Sigmoid colon (tissue), 7 donors: ENCODE measurements around the gene PCNX3. TPM values are rescaled to one million over a fixed set of nuclear protein-coding genes. Genes with fewer than 3 reads are reported as not detected.
A peak's percentile ranks its signal among the peaks of the same experiment; 100 is the strongest.
"Not testable (repeated sequence)": the region's sequence is repeated elsewhere in the genome, so short reads cannot be mapped to it uniquely, and the experiment has no call there.

Experiments used
- DNase-seq: peaks from one replicate; pipeline ENCODE4 v3.0.0-alpha.2; 2019
- H3K27ac ChIP-seq, 4 donors: fragments of 200-600 bp; sonication (generic); one replicate each; pipeline ENCODE4 v1.5.1; 2016 to 2019; ENCODE audit warnings: mild to moderate bottlenecking in 1 of 4
- H3K27me3 ChIP-seq, 3 donors: fragments of 200-600 bp; sonication (generic); one replicate each; pipeline ENCODE4 v1.5.1; 2019; ENCODE audit warnings: mild to moderate bottlenecking in 1 of 3
- H3K36me3 ChIP-seq, 4 donors: fragments of 200-600 bp; sonication (generic); one replicate each; pipeline ENCODE4 v1.5.1; 2016 to 2019
- H3K4me1 ChIP-seq, 4 donors: fragments of 200-600 bp; sonication (generic); one replicate each; pipeline ENCODE4 v1.5.1; 2017 to 2019
- H3K4me3 ChIP-seq, 4 donors: fragments of 200-600 bp; sonication (generic); one replicate each; pipeline ENCODE4 v1.5.1; 2017 to 2019; ENCODE audit warnings: mild to moderate bottlenecking in 2 of 4, moderate library complexity in 1 of 4
- H3K9me3 ChIP-seq, 4 donors: fragments of 200-600 bp in 3 of 4; sonication (generic) in 3 of 4; one replicate each; pipeline versions ENCODE4 v1.5.1 to v1.6.1; 2013 to 2019
- CTCF ChIP-seq, 4 experiments: fragments of 450-650 bp in 3 of 4; fragments of 200-600 bp in 1 of 4; IDR thresholded peaks; one replicate each; pipeline ENCODE4 v1.5.1; 2016 to 2019; ENCODE audit warnings: antibody characterized with exemption in 4 of 4, mild to moderate bottlenecking in 3 of 4, moderate library complexity in 2 of 4
- EP300 ChIP-seq, 4 donors: sonication (generic); formaldehyde crosslinking; IDR thresholded peaks; one replicate each; pipeline ENCODE4 v1.6.1; 2017; ENCODE audit warnings: antibody characterized with exemption in 4 of 4
- POLR2A ChIP-seq, 2 donors: fragments of 450-650 bp; IDR thresholded peaks; one replicate each; pipeline ENCODE4 v1.6.1; 2016; ENCODE audit warnings: antibody characterized with exemption in 2 of 2, mild to moderate bottlenecking in 2 of 2, moderate library complexity in 2 of 2
- POLR2AphosphoS5 ChIP-seq, 4 donors: sonication (generic); formaldehyde crosslinking; IDR thresholded peaks; one replicate each; pipeline ENCODE4 v1.6.1; 2017; ENCODE audit warnings: antibody characterized with exemption in 4 of 4
- WGBS, 2 donors: extraction: QIAGEN DNeasy Blood & Tissue Kit; methylation state at CpG; one replicate each; pipeline ENCODE4 v1.1.7; 2013; 5-methylcytosine and 5-hydroxymethylcytosine counted together
- intact Hi-C: fragments of 100-400 bp; cut with DNase I; formaldehyde crosslinking; loops from one replicate; pipeline ENCODE4 v1.15.1; 2023
- polyA plus RNA-seq, 3 donors: library from polyadenylated mRNA; stranded (reverse); fragments of 200-250 nt; gene quantifications; one replicate each; pipeline ENCODE4 v1.2.3, GENCODE V29; 2013
- small RNA-seq, 3 donors: library from RNA; depleted of rRNA; stranded (forward); fragments of <200 nt; gene quantifications; one replicate each; pipeline ENCODE3, GENCODE V24; 2016
- total RNA-seq, 4 donors: library from RNA; depleted of rRNA; stranded (reverse); fragments of >200 nt; gene quantifications; one replicate each; pipeline ENCODE4 v1.1.0, GENCODE V29; 2016
- donor health status: healthy with polysubstance abuse.
- donor health status: Bipolar disorder and iron deficiency.
- donor health status: healthy.

The PCNX3 gene
- total and polyA plus RNA-seq, 7 donors = 6.0 to 35.0 (median 11.0) TPM

GRCh38 chr11:65672982-65673381, 57.4 kb downstream of the PCNX3 start:
- Histone ChIP-seq H3K27ac (no peak overlapping the region), H3K4me1 (no peaks in the 10 kb centered on the region), H3K4me3 (no peak overlapping the region), H3K9me3 (no peaks in the 10 kb centered on the region), H3K27me3 (no peaks in the 10 kb centered on the region), H3K36me3 (no peaks in the 10 kb centered on the region)
- 90 to 98% methylated on average over 2 of the region's 2 CpGs for WGBS, 2 donors
- no peak for TF ChIP-seq POLR2AphosphoS5 (IDR thresholded peaks at IDR 0.05)
- TF ChIP-seq CTCF (IDR thresholded peaks at IDR 0.05) = no peak
- TF ChIP-seq POLR2A (IDR thresholded peaks at IDR 0.05) = no peak
- TF ChIP-seq EP300 (IDR thresholded peaks at IDR 0.05) = no peak
- no peak for DNase-seq
- intact Hi-C loops = no loop called here

- no peak overlapping the region for H3K4me3 ChIP-seq
- no peak overlapping the region for H3K27ac ChIP-seq
- 77 to 80% methylated on average over 5 of the region's 5 CpGs for WGBS, 2 donors
- intact Hi-C loops = no loop called here
- peaks cover 0 to 3% (median 0%) of the 10 kb centered on the region in 4 donors for H3K4me1 ChIP-seq
- no peaks in the 10 kb centered on the region for H3K9me3 ChIP-seq
- no peaks in the 10 kb centered on the region for H3K36me3 ChIP-seq
- H3K27me3 ChIP-seq = no peaks in the 10 kb centered on the region
- no peak for DNase-seq
- TF ChIP-seq POLR2AphosphoS5 (IDR thresholded peaks at IDR 0.05) = no peak
- no peak for TF ChIP-seq EP300 (IDR thresholded peaks at IDR 0.05)
- TF ChIP-seq CTCF (IDR thresholded peaks at IDR 0.05) = no peak
- no peak for TF ChIP-seq POLR2A (IDR thresholded peaks at IDR 0.05)
These were observed 64.7 kb downstream of the PCNX3 start for GRCh38 chr11:65680192-65680743.

- H3K27ac ChIP-seq, DNase-seq, intact Hi-C loops, H3K36me3 ChIP-seq, H3K4me3 ChIP-seq, H3K9me3 ChIP-seq, H3K27me3 ChIP-seq: not testable (repeated sequence)
- WGBS, 2 donors = 87 to 89% methylated on average over 6 of the region's 6 CpGs
- H3K4me1 ChIP-seq = peaks cover 0 to 13% (median 9%) of the 10 kb centered on the region in 4 donors
These were observed 67.9 kb downstream of the PCNX3 start for GRCh38 chr11:65683480-65683879.

GRCh38 chr11:65685981-65686380, 70.4 kb downstream of the PCNX3 start:
- Histone ChIP-seq H3K4me3 (no peak overlapping the region), H3K36me3 (no peaks in the 10 kb centered on the region), H3K9me3 (no peaks in the 10 kb centered on the region), H3K27ac (peak overlapping the region; percentile 17 to 75 (median 58)), H3K27me3 (no peaks in the 10 kb centered on the region), H3K4me1 (peaks cover 0 to 13% (median 9%) of the 10 kb centered on the region in 4 donors)
- intact Hi-C loops = no loop called here
- WGBS, 2 donors = 86 to 87% methylated on average over 8 of the region's 8 CpGs
- DNase-seq = peak; percentile 74
- TF ChIP-seq CTCF (IDR thresholded peaks at IDR 0.05) = peak in 1 of 4 experiments; percentile 14
- TF ChIP-seq EP300 (IDR thresholded peaks at IDR 0.05) = no peak
- TF ChIP-seq POLR2A (IDR thresholded peaks at IDR 0.05) = no peak
- peak in 2 of 4 donors; percentile 12 to 13 for TF ChIP-seq POLR2AphosphoS5 (IDR thresholded peaks at IDR 0.05)

Small RNAs within 50 kb of the gene (small RNA-seq; reads per million reads assigned to genes)
- gene MIR4489 (0 reads per million in 3 donors), gene MIR4690 (0 reads per million in 3 donors)

Other genes with a start within 250 kb of the PCNX3 start
- 1 to 10 TPM; 2.5 to 8.9 (median 6.0) TPM for gene SLC25A45, start 233.1 kb upstream of the PCNX3 start, total RNA-seq
- gene SLC25A45, start 233.1 kb upstream of the PCNX3 start, polyA plus RNA-seq = 10 to 100 TPM in 1 of 3 donors, 1 to 10 TPM in 2; 1.2 to 12.8 (median 2.5) TPM
- gene FRMD8, start 229.1 kb upstream of the PCNX3 start, total RNA-seq = 10 to 100 TPM; 10.7 to 27.5 (median 15.6) TPM
- gene FRMD8, start 229.1 kb upstream of the PCNX3 start, polyA plus RNA-seq = 10 to 100 TPM; 21.6 to 29.0 (median 25.2) TPM
- 100 to 1,000 TPM; 142 to 573 (median 268) TPM for gene NEAT1, start 193.0 kb upstream of the PCNX3 start, total RNA-seq
- 100 to 1,000 TPM in 1 of 3 donors, 10 to 100 TPM in 2; 26.8 to 587 (median 78.7) TPM for gene NEAT1, start 193.0 kb upstream of the PCNX3 start, polyA plus RNA-seq
- gene MALAT1, start 116.7 kb upstream of the PCNX3 start, total RNA-seq = over 10,000 TPM; 10,511 to 32,672 (median 12,130) TPM
- 1,000 to 10,000 TPM in 1 of 3 donors, 100 to 1,000 TPM in 1, 1 to 10 TPM in 1; 6.6 to 1,968 (median 374) TPM for gene MALAT1, start 116.7 kb upstream of the PCNX3 start, polyA plus RNA-seq
- gene SCYL1, start 90.7 kb upstream of the PCNX3 start, total RNA-seq = 100 to 1,000 TPM in 1 of 4 donors, 10 to 100 TPM in 3; 67.1 to 100 (median 77.7) TPM
- 10 to 100 TPM; 57.3 to 66.1 (median 61.7) TPM for gene SCYL1, start 90.7 kb upstream of the PCNX3 start, polyA plus RNA-seq
- gene LTBP3, start 57.4 kb upstream of the PCNX3 start, total RNA-seq = 100 to 1,000 TPM in 2 of 4 donors, 10 to 100 TPM in 2; 79.6 to 268 (median 117) TPM
- gene LTBP3, start 57.4 kb upstream of the PCNX3 start, polyA plus RNA-seq = 10 to 100 TPM in 1 of 3 donors, 1 to 10 TPM in 2; 3.9 to 34.0 (median 9.6) TPM
- gene ZNRD2, start 45.3 kb upstream of the PCNX3 start, total RNA-seq = 10 to 100 TPM; 24.9 to 61.0 (median 58.5) TPM
- 10 to 100 TPM; 30.7 to 52.6 (median 36.6) TPM for gene ZNRD2, start 45.3 kb upstream of the PCNX3 start, polyA plus RNA-seq
- gene FAM89B, start 43.2 kb upstream of the PCNX3 start, total RNA-seq = 10 to 100 TPM; 61.2 to 96.7 (median 91.6) TPM
- 10 to 100 TPM; 34.0 to 63.3 (median 38.4) TPM for gene FAM89B, start 43.2 kb upstream of the PCNX3 start, polyA plus RNA-seq
- gene EHBP1L1, start 39.7 kb upstream of the PCNX3 start, total RNA-seq = 100 to 1,000 TPM; 148 to 366 (median 194) TPM
- 10 to 100 TPM; 31.2 to 71.2 (median 71.2) TPM for gene EHBP1L1, start 39.7 kb upstream of the PCNX3 start, polyA plus RNA-seq
- gene KCNK7, start 20.0 kb upstream of the PCNX3 start, total RNA-seq = under 1 TPM in 2 of 4 donors, not detected in 2; 0.54 to 0.71 TPM
- gene KCNK7, start 20.0 kb upstream of the PCNX3 start, polyA plus RNA-seq = 1 to 10 TPM in 1 of 3 donors, not detected in 2; 1.4 TPM
- 10 to 100 TPM; 18.5 to 52.1 (median 26.3) TPM for gene MAP3K11, start 1.6 kb upstream of the PCNX3 start, total RNA-seq
- gene MAP3K11, start 1.6 kb upstream of the PCNX3 start, polyA plus RNA-seq = 10 to 100 TPM; 48.6 to 71.2 (median 71.0) TPM
- gene SIPA1, start 22.3 kb downstream of the PCNX3 start, total RNA-seq = 10 to 100 TPM; 19.9 to 30.7 (median 28.2) TPM
- gene SIPA1, start 22.3 kb downstream of the PCNX3 start, polyA plus RNA-seq = 10 to 100 TPM; 20.3 to 53.6 (median 34.8) TPM
- 10 to 100 TPM; 36.4 to 62.6 (median 46.9) TPM for gene RELA, start 47.1 kb downstream of the PCNX3 start, total RNA-seq
- 10 to 100 TPM; 33.6 to 45.6 (median 37.5) TPM for gene RELA, start 47.1 kb downstream of the PCNX3 start, polyA plus RNA-seq
- gene KAT5, start 96.5 kb downstream of the PCNX3 start, total RNA-seq = 10 to 100 TPM; 58.4 to 92.7 (median 74.7) TPM
- 10 to 100 TPM; 51.1 to 81.0 (median 53.9) TPM for gene KAT5, start 96.5 kb downstream of the PCNX3 start, polyA plus RNA-seq
- 100 to 1,000 TPM; 120 to 168 (median 146) TPM for gene RNASEH2C, start 105.0 kb downstream of the PCNX3 start, total RNA-seq
- 10 to 100 TPM; 45.6 to 68.1 (median 55.7) TPM for gene RNASEH2C, start 105.0 kb downstream of the PCNX3 start, polyA plus RNA-seq
- gene AP5B1, start 165.2 kb downstream of the PCNX3 start, total RNA-seq = 10 to 100 TPM in 2 of 4 donors, 1 to 10 TPM in 2; 6.6 to 13.3 (median 10.8) TPM
- gene AP5B1, start 165.2 kb downstream of the PCNX3 start, polyA plus RNA-seq = 10 to 100 TPM in 1 of 3 donors, 1 to 10 TPM in 2; 6.6 to 14.6 (median 9.0) TPM
- not detected for gene OVOL1, start 171.3 kb downstream of the PCNX3 start, total RNA-seq
- gene OVOL1, start 171.3 kb downstream of the PCNX3 start, polyA plus RNA-seq = 10 to 100 TPM; 16.6 to 30.0 (median 22.7) TPM
- 1 to 10 TPM in 1 of 4 donors, under 1 TPM in 3; 0.27 to 1.2 (median 0.63) TPM for gene SNX32, start 218.2 kb downstream of the PCNX3 start, total RNA-seq
- 1 to 10 TPM in 1 of 3 donors, under 1 TPM in 1, not detected in 1; 0.69 to 1.5 TPM for gene SNX32, start 218.2 kb downstream of the PCNX3 start, polyA plus RNA-seq
- gene CFL1, start 242.4 kb downstream of the PCNX3 start, total RNA-seq = 100 to 1,000 TPM; 428 to 506 (median 487) TPM
- gene CFL1, start 242.4 kb downstream of the PCNX3 start, polyA plus RNA-seq = 1,000 to 10,000 TPM; 1,456 to 2,165 (median 1,757) TPM
- gene MUS81, start 244.7 kb downstream of the PCNX3 start, total RNA-seq = 10 to 100 TPM; 42.1 to 54.2 (median 45.2) TPM
- gene MUS81, start 244.7 kb downstream of the PCNX3 start, polyA plus RNA-seq = 10 to 100 TPM; 33.5 to 61.8 (median 36.0) TPM